OCI-M2 (cell line): Measurements from ENCODE around the gene RD3L.
"Not testable (repeated sequence)": the region's sequence is repeated elsewhere in the genome, so short reads cannot be mapped to it uniquely, and the experiment has no call there.

Experiments used
- DNase-seq: peaks from one replicate; lab custom pipeline; 2025; ENCODE audit not compliant: unreplicated experiment; lab: John Stamatoyannopoulos, UW

RD3L gene

GRCh38 chr14:103941973-103942736 is at the start of gene RD3L:
RD3L (minus strand) TSS chr14:103942529; CDS start chr14:103941695, 834 bp downstream.
- no peak for DNase-seq

GRCh38 chr14:103989964-103990363 is 47.6 kb upstream of the RD3L start:
- DNase-seq, result no peak

GRCh38 chr14:103989034-103989433 is 46.7 kb upstream of the RD3L start:
- no peak for DNase-seq

- DNase-seq, result no peak
Measured at GRCh38 chr14:103984196-103984595, 41.9 kb upstream of the RD3L start.

GRCh38 chr14:103980623-103981238 is 38.4 kb upstream of the RD3L start:
- DNase-seq, result not testable (repeated sequence)

- no peak for DNase-seq
Measured at GRCh38 chr14:103974575-103974974, 32.2 kb upstream of the RD3L start.

GRCh38 chr14:103973354-103973753 is 31.0 kb upstream of the RD3L start:
- DNase-seq, result no peak

GRCh38 chr14:103969961-103970360 is 27.6 kb upstream of the RD3L start:
- no peak for DNase-seq

GRCh38 chr14:103966631-103967030 is 24.3 kb upstream of the RD3L start:
- no peak for DNase-seq

GRCh38 chr14:103961928-103962578 is 19.7 kb upstream of the RD3L start:
- no peak for DNase-seq

- no peak for DNase-seq
Measured at GRCh38 chr14:103960457-103961055, 18.2 kb upstream of the RD3L start.

- no peak for DNase-seq
Measured at GRCh38 chr14:103949131-103949790, 6.9 kb upstream of the RD3L start.

GRCh38 chr14:103948442-103948841 is 6.1 kb upstream of the RD3L start:
- DNase-seq, result no peak

- DNase-seq, result no peak
Measured at GRCh38 chr14:103946975-103947374, 4.6 kb upstream of the RD3L start.

GRCh38 chr14:103943673-103944072 is 1.3 kb upstream of the RD3L start:
- no peak for DNase-seq

- DNase-seq, result no peak
Measured at GRCh38 chr14:103941462-103941861, 867 bp downstream of the RD3L start.

- no peak for DNase-seq
Measured at GRCh38 chr14:103935102-103935501, 7.2 kb downstream of the RD3L start.

GRCh38 chr14:103932791-103933490 is 9.4 kb downstream of the RD3L start:
- no peak for DNase-seq

- no peak for DNase-seq
Measured at GRCh38 chr14:103931422-103931821, 10.9 kb downstream of the RD3L start.

GRCh38 chr14:103930051-103930604 is 12.2 kb downstream of the RD3L start:
- no peak for DNase-seq
